ENCODE measurements around the gene LRP2. TPM values are rescaled to one million over a fixed set of nuclear protein-coding genes. Genes with fewer than 3 reads are reported as not detected.

The LRP2 gene
- total RNA-seq, 2 experiments from 2014 or later, result 1.8 to 2.2 TPM

DNA sequence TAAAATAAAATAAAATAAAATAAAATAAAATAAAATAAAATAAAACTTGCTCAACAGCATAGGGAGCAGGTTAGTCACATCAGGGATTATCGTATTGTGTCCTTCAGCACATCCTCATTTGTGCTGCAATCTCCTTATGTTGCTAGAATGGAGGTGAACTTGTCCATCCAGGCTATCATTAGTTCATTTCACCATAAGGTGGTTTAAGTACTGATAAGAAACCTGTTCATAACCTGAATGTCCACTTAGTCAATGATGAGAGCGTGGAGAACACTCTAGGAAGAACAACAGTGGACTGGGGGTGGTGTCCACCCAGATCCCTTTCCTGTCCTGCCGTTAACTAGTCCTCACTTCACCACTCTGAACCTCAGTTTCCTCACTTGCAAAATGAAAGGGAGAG lies 271.1 kb downstream of the LRP2 start:
- intact Hi-C loops (cut with micrococcal nuclease), result no loop called here
- H3K27me3 Mint-ChIP-seq, result peaks cover 2% of the 10 kb centered on the region
- H3K9me3 Mint-ChIP-seq, result no peaks in the 10 kb centered on the region
- peaks cover 11% of the 10 kb centered on the region for H3K4me1 Mint-ChIP-seq (ENCODE audit: low read depth)
- POLR2A ChIA-PET, result no interaction called here
- no peaks in the 10 kb centered on the region for H3K36me3 Mint-ChIP-seq (ENCODE audit: low read depth)
- no peak overlapping the region for H3K27ac Mint-ChIP-seq
- H3K4me3 Mint-ChIP-seq, result no peak overlapping the region
- CTCF ChIA-PET, result interaction anchor here (3.0 kb wide), 1 partner anchor 18 kb away, joined by 10 read pairs; no protein-coding TSS in a partner anchor
- no peak for DNase-seq
- no peak for ATAC-seq
- TF ChIP-seq, protein P1, sequence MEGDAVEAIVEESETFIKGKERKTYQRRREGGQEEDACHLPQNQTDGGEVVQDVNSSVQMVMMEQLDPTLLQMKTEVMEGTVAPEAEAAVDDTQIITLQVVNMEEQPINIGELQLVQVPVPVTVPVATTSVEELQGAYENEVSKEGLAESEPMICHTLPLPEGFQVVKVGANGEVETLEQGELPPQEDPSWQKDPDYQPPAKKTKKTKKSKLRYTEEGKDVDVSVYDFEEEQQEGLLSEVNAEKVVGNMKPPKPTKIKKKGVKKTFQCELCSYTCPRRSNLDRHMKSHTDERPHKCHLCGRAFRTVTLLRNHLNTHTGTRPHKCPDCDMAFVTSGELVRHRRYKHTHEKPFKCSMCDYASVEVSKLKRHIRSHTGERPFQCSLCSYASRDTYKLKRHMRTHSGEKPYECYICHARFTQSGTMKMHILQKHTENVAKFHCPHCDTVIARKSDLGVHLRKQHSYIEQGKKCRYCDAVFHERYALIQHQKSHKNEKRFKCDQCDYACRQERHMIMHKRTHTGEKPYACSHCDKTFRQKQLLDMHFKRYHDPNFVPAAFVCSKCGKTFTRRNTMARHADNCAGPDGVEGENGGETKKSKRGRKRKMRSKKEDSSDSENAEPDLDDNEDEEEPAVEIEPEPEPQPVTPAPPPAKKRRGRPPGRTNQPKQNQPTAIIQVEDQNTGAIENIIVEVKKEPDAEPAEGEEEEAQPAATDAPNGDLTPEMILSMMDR (IDR thresholded peaks at IDR 0.05), result no peak

DNA sequence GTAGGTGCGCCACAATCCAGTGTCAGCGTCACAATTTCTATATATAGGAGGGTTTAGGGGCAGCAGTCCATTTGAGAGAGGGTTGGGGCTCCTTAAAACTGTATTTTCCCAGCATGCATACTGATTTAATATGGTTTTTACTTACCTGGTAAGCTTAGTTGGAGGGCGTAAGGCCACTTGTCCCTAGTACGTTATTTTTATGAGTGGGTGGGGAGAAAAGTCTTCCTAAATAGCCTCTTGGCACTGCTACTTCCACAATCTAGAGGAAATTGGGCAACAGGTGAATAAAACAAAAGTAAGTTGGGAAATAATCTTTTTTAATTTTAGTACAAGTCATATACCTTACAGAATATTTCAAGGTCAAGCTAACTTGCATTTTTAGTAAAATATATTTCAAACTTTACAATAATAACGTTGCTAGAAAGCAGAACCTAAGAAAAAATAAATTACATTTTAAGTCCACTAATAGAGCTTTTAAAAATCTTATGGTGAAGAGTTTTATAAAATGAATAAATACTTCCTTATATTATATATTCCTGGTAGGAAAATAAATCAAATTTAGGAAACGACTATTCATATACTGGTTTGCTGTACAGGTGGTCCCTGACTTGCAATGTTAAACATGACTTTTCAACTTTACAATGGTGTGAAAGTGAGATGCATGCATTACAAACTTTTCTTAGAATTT lies 272.1 kb downstream of the LRP2 start:
- ChIA-PET POLR2A (no interaction called here), CTCF (interaction anchor here (3.0 kb wide), 1 partner anchor 19 kb away, joined by 10 read pairs; no protein-coding TSS in a partner anchor)
- H3K27ac Mint-ChIP-seq, result no peak overlapping the region
- ATAC-seq (no peak), DNase-seq (no peak)
- no peak overlapping the region for H3K4me3 Mint-ChIP-seq
- intact Hi-C loops (cut with micrococcal nuclease), result no loop called here
- H3K27me3 Mint-ChIP-seq, result peaks cover 2% of the 10 kb centered on the region
- TF ChIP-seq, protein P1 (IDR thresholded peaks at IDR 0.05), result no peak
- no peaks in the 10 kb centered on the region for H3K9me3 Mint-ChIP-seq
- peaks cover 1% of the 10 kb centered on the region for H3K4me1 Mint-ChIP-seq (ENCODE audit: low read depth)
- H3K36me3 Mint-ChIP-seq (ENCODE audit: low read depth), result peaks cover 2% of the 10 kb centered on the region

DNA sequence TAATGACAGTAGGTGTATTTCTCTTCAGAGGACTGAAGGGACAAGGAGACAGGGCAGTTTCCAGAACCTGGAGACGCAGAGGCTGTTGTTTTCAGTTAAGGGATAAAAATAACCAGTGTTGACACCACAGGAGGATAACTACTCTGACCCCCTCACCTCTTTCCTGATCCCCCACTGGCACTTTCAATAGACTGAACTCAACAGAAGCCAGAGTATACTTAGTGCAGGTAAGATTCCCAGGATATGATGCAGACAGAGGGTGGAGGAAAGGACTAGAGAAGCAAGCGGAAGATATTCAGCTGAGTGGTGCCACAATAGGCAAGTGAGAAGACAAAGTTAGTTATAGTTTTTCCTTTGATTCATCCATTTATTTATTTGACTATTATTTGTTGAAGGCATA lies 273.2 kb downstream of the LRP2 start:
- ChIA-PET CTCF (interaction anchor here (3.0 kb wide), 1 partner anchor 20 kb away, joined by 10 read pairs; no protein-coding TSS in a partner anchor), POLR2A (no interaction called here)
- Mint-ChIP-seq H3K4me1 (ENCODE audit: low read depth) (no peaks in the 10 kb centered on the region), H3K27me3 (peaks cover 2% of the 10 kb centered on the region), H3K9me3 (no peaks in the 10 kb centered on the region), H3K36me3 (ENCODE audit: low read depth) (peaks cover 2% of the 10 kb centered on the region), H3K27ac (no peak overlapping the region), H3K4me3 (no peak overlapping the region)
- no peak for DNase-seq
- no peak for ATAC-seq
- intact Hi-C loops (cut with micrococcal nuclease), result no loop called here
- TF ChIP-seq, protein P1 (IDR thresholded peaks at IDR 0.05), result no peak

DNA sequence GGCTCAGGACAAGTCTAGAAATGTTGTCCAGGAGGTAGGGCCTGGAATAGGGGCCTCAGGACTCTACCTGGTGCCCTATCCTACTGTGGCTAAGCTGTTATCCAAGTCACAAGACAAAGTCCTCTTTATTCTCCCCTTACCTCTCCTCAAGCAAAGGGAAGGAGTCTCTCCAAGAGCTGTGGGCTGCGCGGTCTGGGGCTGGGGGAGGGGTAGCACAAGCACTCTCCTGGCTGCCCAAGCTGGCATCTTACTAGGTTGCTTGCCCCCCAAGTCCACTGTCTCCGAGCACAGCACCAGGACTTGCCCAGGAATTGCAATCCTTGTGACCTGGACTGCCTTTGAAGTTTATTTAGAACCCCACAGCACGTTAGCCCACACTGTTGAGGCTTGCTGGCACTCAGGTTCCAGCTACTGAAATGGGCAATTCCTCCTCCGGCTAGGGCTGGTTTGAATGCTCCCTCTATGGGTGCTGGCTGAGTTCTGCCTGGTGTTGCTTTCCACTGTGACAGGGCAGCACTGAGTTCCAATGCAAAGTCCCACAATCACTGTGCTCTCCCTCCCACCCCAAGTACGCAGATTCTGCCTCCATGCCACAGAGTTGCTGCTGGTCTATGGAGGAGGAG lies 274.5 kb downstream of the LRP2 start:
- H3K27ac Mint-ChIP-seq, result no peak overlapping the region
- peaks cover 2% of the 10 kb centered on the region for H3K27me3 Mint-ChIP-seq
- intact Hi-C loops (cut with micrococcal nuclease), result no loop called here
- CTCF ChIA-PET, result no interaction called here
- DNase-seq (no peak), ATAC-seq (no peak)
- H3K36me3 Mint-ChIP-seq (ENCODE audit: low read depth), result peaks cover 2% of the 10 kb centered on the region
- TF ChIP-seq, protein P1 (IDR thresholded peaks at IDR 0.05), result no peak
- POLR2A ChIA-PET, result no interaction called here
- H3K9me3 Mint-ChIP-seq, result no peaks in the 10 kb centered on the region
- H3K4me3 Mint-ChIP-seq, result no peak overlapping the region
- no peaks in the 10 kb centered on the region for H3K4me1 Mint-ChIP-seq (ENCODE audit: low read depth)

DNA sequence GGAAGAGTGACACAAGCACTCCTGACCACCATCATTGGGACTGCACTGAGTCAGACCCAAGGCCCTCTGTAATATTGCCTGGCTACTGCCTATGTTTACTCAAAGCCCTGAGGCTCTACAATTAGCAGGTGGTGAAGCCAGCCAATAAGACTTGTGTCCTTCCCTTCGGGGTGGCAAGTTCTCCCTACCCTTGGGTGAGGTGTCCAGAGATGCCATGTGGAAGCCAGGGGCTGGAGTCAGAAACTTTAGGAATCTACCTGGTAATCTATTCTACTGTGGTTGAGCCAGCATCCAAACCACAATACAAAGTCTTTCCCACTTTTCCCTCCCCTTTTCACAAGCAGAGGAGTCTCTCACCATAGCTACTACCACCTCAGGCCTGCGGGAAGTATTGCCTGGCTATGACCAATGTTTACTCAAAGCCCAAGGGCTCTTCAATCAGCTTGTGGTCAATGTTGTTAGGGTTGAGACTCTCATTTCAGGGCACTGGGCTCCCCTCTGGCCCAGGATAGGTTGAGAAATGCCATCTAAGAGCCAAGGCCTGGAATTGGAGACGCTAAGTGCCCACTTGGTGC lies 275.4 kb downstream of the LRP2 start:
- ChIA-PET CTCF (no interaction called here), POLR2A (no interaction called here)
- no peak overlapping the region for H3K27ac Mint-ChIP-seq
- TF ChIP-seq, protein P1 (IDR thresholded peaks at IDR 0.05), result no peak
- intact Hi-C loops (cut with micrococcal nuclease), result no loop called here
- no peak for DNase-seq
- H3K27me3 Mint-ChIP-seq, result peaks cover 2% of the 10 kb centered on the region
- H3K4me1 Mint-ChIP-seq (ENCODE audit: low read depth), result no peaks in the 10 kb centered on the region
- no peaks in the 10 kb centered on the region for H3K9me3 Mint-ChIP-seq
- no peak overlapping the region for H3K4me3 Mint-ChIP-seq
- no peak for ATAC-seq
- peaks cover 2% of the 10 kb centered on the region for H3K36me3 Mint-ChIP-seq (ENCODE audit: low read depth)

Measured in activated CD8-positive, alpha-beta T cell treated with anti-CD3 and anti-CD28 coated beads for 36 hours (primary cell).